Neuronal stem cell (in vitro differentiated cells): Measurements from ENCODE around the gene ZNF365.

ENCODE experiments used
- DNase-seq: peaks from one replicate; pipeline ENCODE4 v3.0.0-alpha.2; 2013; ENCODE audit warnings: low spot score
- H2AFZ ChIP-seq: one replicate; pipeline ENCODE4 v1.6.1; 2013; ENCODE audit warnings: mild to moderate bottlenecking, low read length, inconsistent platforms
- H2AK5ac ChIP-seq: 2 replicates; pipeline ENCODE4 v1.6.1; 2013; ENCODE audit warnings: low read depth, mild to moderate bottlenecking, inconsistent platforms, low read length, moderate library complexity, mixed read lengths
- H2BK120ac ChIP-seq: 2 replicates; pipeline ENCODE4 v1.6.1; 2013; ENCODE audit warnings: low read depth, mild to moderate bottlenecking, inconsistent platforms, low read length, moderate library complexity, mixed read lengths
- H2BK12ac ChIP-seq: one replicate; pipeline ENCODE4 v1.6.1; 2013; ENCODE audit warnings: low read length, inconsistent platforms
- H2BK15ac ChIP-seq: 2 replicates; pipeline ENCODE4 v1.6.1; 2013; ENCODE audit warnings: mild to moderate bottlenecking, low read length, inconsistent platforms, mixed read lengths
- H2BK5ac ChIP-seq: one replicate; pipeline ENCODE4 v1.6.1; 2013; ENCODE audit warnings: inconsistent platforms, mild to moderate bottlenecking, low read length, moderate library complexity
- H3K14ac ChIP-seq: one replicate; pipeline ENCODE4 v1.6.1; 2013; ENCODE audit warnings: low read length, inconsistent platforms
- H3K18ac ChIP-seq: 2 replicates; pipeline ENCODE4 v1.6.1; 2013; ENCODE audit warnings: low read length, inconsistent platforms
- H3K23ac ChIP-seq: 2 replicates; pipeline ENCODE4 v1.6.1; 2013; ENCODE audit warnings: low read depth, mild to moderate bottlenecking, mixed read lengths, low read length, inconsistent platforms; ENCODE audit not compliant: poor library complexity
- H3K27ac ChIP-seq: replicated peaks from 3 replicates; pipeline ENCODE4 v1.5.1; 2013; ENCODE audit warnings: low read length, inconsistent platforms
- H3K27me3 ChIP-seq, 3 experiments: 2 replicates each; pipeline ENCODE4 v1.6.1; 2013; ENCODE audit warnings: low read length in 3 of 3, mild to moderate bottlenecking in 2 of 3, inconsistent platforms in 1 of 3, low read depth in 1 of 3, mixed read lengths in 1 of 3, moderate library complexity in 1 of 3; ENCODE audit not compliant: control insufficient read depth in 3 of 3, insufficient read depth in 3 of 3
- H3K36me3 ChIP-seq, 2 donors: replicated peaks in 1 of 2; 2 replicates each; pipeline ENCODE4 v1.6.1; 2013; ENCODE audit warnings: low read length in 2 of 2; ENCODE audit not compliant: control insufficient read depth in 2 of 2, insufficient read depth in 2 of 2
- H3K4ac ChIP-seq: 2 replicates; pipeline ENCODE4 v1.6.1; 2013; ENCODE audit warnings: inconsistent platforms, mild to moderate bottlenecking, low read length, moderate library complexity
- H3K4me1 ChIP-seq, 2 donors: 1 replicate in 1 of 2; 2 replicates in 1 of 2; pipeline ENCODE4 v1.6.1; 2013; ENCODE audit warnings: low read length in 2 of 2, low read depth in 1 of 2; ENCODE audit not compliant: control insufficient read depth in 2 of 2, insufficient read depth in 1 of 2
- H3K4me2 ChIP-seq: one replicate; pipeline ENCODE4 v1.6.1; 2013; ENCODE audit warnings: mild to moderate bottlenecking, low read length, inconsistent platforms; ENCODE audit not compliant: insufficient read depth, poor library complexity, severe bottlenecking
- H3K4me3 ChIP-seq, 2 donors: 2 replicates each; pipeline ENCODE4 v1.5.1; 2013; ENCODE audit warnings: low read length in 2 of 2, mild to moderate bottlenecking in 2 of 2, inconsistent platforms in 1 of 2, moderate library complexity in 1 of 2
- H3K79me1 ChIP-seq: one replicate; pipeline ENCODE4 v1.6.1; 2013; ENCODE audit warnings: low read depth, mild to moderate bottlenecking, inconsistent platforms, low read length, moderate library complexity
- H3K9ac ChIP-seq: one replicate; pipeline ENCODE4 v1.6.1; 2013; ENCODE audit warnings: mild to moderate bottlenecking, low read depth, low read length, inconsistent platforms; ENCODE audit not compliant: poor library complexity
- H3K9me3 ChIP-seq, 2 donors: replicated peaks in 1 of 2; 2 replicates each; pipeline versions ENCODE3 to v1.6.1; 2013; ENCODE audit warnings: low read length in 2 of 2, mild to moderate bottlenecking in 2 of 2, inconsistent platforms in 1 of 2, low read depth in 1 of 2, mixed read lengths in 1 of 2, moderate library complexity in 1 of 2; ENCODE audit not compliant: control insufficient read depth in 2 of 2, insufficient read depth in 1 of 2
- H4K8ac ChIP-seq: one replicate; pipeline ENCODE4 v1.6.1; 2013; ENCODE audit warnings: low read depth, mild to moderate bottlenecking, inconsistent platforms, low read length, moderate library complexity
- H4K91ac ChIP-seq: one replicate; pipeline ENCODE4 v1.6.1; 2013; ENCODE audit warnings: low read length, low read depth, mild to moderate bottlenecking, inconsistent platforms; ENCODE audit not compliant: poor library complexity
- WGBS, 2 donors: extraction: QIAGEN DNeasy Blood & Tissue Kit; methylation state at CpG; one replicate each; pipeline ENCODE4 v1.1.7; 2013; ENCODE audit warnings: missing lambda C conversion rate in 2 of 2, mixed read lengths in 1 of 2; ENCODE audit not compliant: insufficient read length in 2 of 2, insufficient replicate concordance in 1 of 2; ENCODE audit errors: extremely low coverage in 2 of 2; 5-methylcytosine and 5-hydroxymethylcytosine counted together

ZNF365 gene

DNA sequence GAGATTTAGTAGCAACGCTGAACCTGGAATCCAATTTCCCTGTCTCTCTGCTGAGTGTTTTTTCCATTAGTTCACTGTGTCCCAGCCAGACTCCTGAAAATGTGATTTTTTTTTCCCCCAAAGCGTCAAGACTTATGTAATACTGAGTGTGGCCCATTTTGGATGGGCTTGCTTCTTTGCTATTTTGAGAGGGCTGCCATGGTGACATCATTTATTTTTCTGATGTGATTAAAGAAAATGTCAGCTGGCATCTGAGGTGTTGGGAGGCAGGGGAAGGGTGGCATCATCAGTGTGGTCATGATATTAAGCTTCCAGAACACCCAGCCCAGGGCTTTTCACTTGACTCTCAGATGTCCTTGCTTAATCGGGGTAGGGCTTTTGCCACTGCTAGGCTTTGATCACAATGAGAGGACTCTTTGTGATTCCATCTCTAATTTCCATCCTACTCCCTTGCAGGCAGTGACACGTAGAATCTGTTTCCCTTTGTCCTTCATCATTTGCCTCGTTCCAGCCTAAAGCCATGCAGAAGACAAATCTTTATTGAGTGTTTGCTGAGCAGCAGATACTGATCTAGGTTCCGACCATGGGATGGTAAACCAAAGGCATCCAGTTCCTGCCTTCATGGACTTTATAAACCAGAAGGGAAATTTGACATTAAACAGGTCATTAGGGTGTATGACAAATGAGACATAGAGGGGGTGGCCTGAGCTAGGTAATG, 7.4 kb downstream of the ZNF365 start:
- no peaks in the 10 kb centered on the region for H3K36me3 ChIP-seq
- no peak overlapping the region for H3K23ac ChIP-seq
- H3K4me3 ChIP-seq = no peak overlapping the region
- H3K79me1 ChIP-seq = no peaks in the 10 kb centered on the region
- no peak overlapping the region for H2BK12ac ChIP-seq
- H3K9ac ChIP-seq = no peak overlapping the region
- peaks cover 0 to 2% of the 10 kb centered on the region in 2 donors for H3K4me1 ChIP-seq
- no peak overlapping the region for H3K14ac ChIP-seq
- no CpG with 5 or more reads among the region's 6 CpGs for WGBS, 2 donors
- no peak for DNase-seq
- peaks cover 0 to 6% (median 0%) of the 10 kb centered on the region in 3 experiments for H3K27me3 ChIP-seq
- H2BK120ac ChIP-seq = no peak overlapping the region
- H3K4ac ChIP-seq = no peak overlapping the region
- no peak overlapping the region for H3K4me2 ChIP-seq
- no peak overlapping the region for H4K91ac ChIP-seq
- no peak overlapping the region for H2AFZ ChIP-seq
- H2BK5ac ChIP-seq = no peak overlapping the region
- no peak overlapping the region for H4K8ac ChIP-seq
- no peak overlapping the region for H2BK15ac ChIP-seq
- H2AK5ac ChIP-seq = no peak overlapping the region
- no peak overlapping the region for H3K18ac ChIP-seq
- no peaks in the 10 kb centered on the region for H3K9me3 ChIP-seq
- H3K27ac ChIP-seq = no peak overlapping the region

DNA sequence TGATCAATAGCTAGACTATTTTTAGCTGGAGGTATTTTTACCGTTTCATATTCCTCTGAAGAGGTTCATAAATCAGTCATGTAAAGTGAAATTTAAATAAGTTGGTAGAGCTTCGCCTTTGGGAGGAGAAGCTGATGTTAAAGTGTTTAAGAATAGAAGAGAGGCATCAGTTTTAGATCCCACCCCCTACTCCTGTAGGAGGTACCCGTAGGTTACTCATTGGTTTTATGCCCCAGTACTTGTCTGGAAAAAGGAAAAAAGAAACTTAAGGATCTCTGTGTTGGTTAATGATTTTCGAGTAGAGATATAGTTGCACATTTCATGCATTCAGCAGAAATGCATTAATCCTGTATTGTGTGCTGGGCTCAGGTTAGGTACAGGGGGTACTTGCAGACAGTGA, 8.7 kb downstream of the ZNF365 start:
- H4K8ac ChIP-seq = no peak overlapping the region
- H2AK5ac ChIP-seq = no peak overlapping the region
- H3K23ac ChIP-seq = no peak overlapping the region
- no peak overlapping the region for H3K4me3 ChIP-seq
- H3K9me3 ChIP-seq = no peaks in the 10 kb centered on the region
- H3K79me1 ChIP-seq = no peaks in the 10 kb centered on the region
- no peak overlapping the region for H4K91ac ChIP-seq
- H3K27me3 ChIP-seq = no peaks in the 10 kb centered on the region
- no peak overlapping the region for H3K18ac ChIP-seq
- H3K36me3 ChIP-seq = no peaks in the 10 kb centered on the region
- no peak overlapping the region for H2BK120ac ChIP-seq
- no peak overlapping the region for H3K4ac ChIP-seq
- H2AFZ ChIP-seq = no peak overlapping the region
- no peak for DNase-seq
- no peak overlapping the region for H3K9ac ChIP-seq
- no peak overlapping the region for H3K14ac ChIP-seq
- H3K4me1 ChIP-seq = peaks cover 0 to 2% of the 10 kb centered on the region in 2 donors
- H2BK5ac ChIP-seq = no peak overlapping the region
- no peak overlapping the region for H3K4me2 ChIP-seq
- no CpG with 5 or more reads among the region's 4 CpGs for WGBS, 2 donors
- H2BK15ac ChIP-seq = no peak overlapping the region
- no peak overlapping the region for H3K27ac ChIP-seq
- H2BK12ac ChIP-seq = no peak overlapping the region

DNA sequence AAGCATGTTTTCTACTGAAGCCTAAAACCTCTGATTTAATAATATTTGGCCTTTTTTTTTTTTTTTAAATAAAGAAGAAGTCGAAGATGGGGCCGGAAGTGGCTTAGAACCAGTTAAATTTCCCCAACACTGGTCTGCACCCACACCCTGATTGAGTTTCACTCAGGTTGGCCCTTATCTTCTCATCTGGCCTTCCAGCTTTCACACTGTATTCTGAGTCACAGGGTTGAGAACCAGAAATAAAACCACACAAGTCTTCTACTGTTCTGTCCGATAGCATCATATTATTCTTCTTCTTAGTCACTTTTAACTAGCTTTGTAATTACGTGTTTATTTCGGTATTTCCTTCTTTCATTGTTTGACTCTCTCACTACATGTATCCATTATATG, 9.9 kb downstream of the ZNF365 start:
- Histone ChIP-seq H3K14ac (no peak overlapping the region), H3K23ac (no peak overlapping the region), H3K9me3 (no peaks in the 10 kb centered on the region), H4K91ac (no peak overlapping the region), H2BK15ac (no peak overlapping the region), H3K9ac (no peak overlapping the region), H3K36me3 (no peaks in the 10 kb centered on the region), H3K4me3 (no peak overlapping the region), H3K79me1 (no peaks in the 10 kb centered on the region), H3K4ac (no peak overlapping the region), H2AK5ac (no peak overlapping the region), H3K18ac (no peak overlapping the region), H3K4me2 (no peak overlapping the region), H3K27ac (no peak overlapping the region), H2BK120ac (no peak overlapping the region), H2BK12ac (no peak overlapping the region), H3K4me1 (peaks cover 0 to 2% of the 10 kb centered on the region in 2 donors), H2BK5ac (no peak overlapping the region), H4K8ac (no peak overlapping the region), H3K27me3 (no peaks in the 10 kb centered on the region), H2AFZ (no peak overlapping the region)
- WGBS, 2 donors = no CpG with 5 or more reads among the region's 5 CpGs
- no peak for DNase-seq

DNA sequence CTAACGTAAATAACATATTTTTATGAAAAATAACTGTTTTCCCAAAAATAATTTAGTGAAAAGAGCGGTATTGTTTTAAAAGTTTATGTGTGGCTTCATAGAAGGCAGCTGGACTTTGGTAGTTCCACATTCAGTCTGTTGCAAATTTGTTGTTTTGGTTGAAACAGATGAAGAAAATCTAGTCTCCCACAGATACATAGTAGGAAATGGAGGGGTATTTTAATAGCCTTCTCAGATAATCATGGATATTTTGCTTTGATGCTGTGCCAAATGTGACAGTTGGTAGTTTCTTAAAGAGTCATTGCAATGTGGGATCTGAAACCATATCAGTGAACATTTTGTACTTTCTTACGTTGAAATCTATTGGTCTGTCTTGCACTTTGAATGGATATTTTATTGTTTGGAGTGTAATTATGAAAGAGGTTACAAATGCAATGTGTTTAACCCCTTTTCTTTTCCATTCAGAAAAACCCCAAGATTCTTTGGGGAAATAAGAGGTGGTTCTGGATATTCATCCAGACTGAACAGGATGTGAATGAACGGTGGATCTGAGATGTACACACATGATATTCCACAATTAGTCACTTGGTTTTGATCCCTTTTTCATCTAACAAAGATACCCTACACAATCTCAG, 10.4 kb downstream of the ZNF365 start:
- Histone ChIP-seq H2AFZ (no peak overlapping the region), H3K4me3 (no peak overlapping the region), H3K23ac (no peak overlapping the region), H3K27ac (no peak overlapping the region), H2BK5ac (no peak overlapping the region), H2BK120ac (no peak overlapping the region), H2BK12ac (no peak overlapping the region), H3K27me3 (no peaks in the 10 kb centered on the region), H3K4me1 (peaks cover 0 to 2% of the 10 kb centered on the region in 2 donors), H3K36me3 (no peaks in the 10 kb centered on the region), H3K14ac (no peak overlapping the region), H3K4me2 (no peak overlapping the region), H3K79me1 (no peaks in the 10 kb centered on the region), H4K91ac (no peak overlapping the region), H2AK5ac (no peak overlapping the region), H3K18ac (no peak overlapping the region), H4K8ac (no peak overlapping the region), H2BK15ac (no peak overlapping the region), H3K9ac (no peak overlapping the region), H3K4ac (no peak overlapping the region), H3K9me3 (no peaks in the 10 kb centered on the region)
- no peak for DNase-seq
- WGBS, 2 donors = 100% methylated on average over 1 of the region's 4 CpGs; no CpG with 5 or more reads in 1 of the 2 donors
